CD4-positive, alpha-beta memory T cell (primary cell): Measurements from ENCODE around the gene CBFA2T3. TPM values are rescaled to one million over a fixed set of nuclear protein-coding genes. Genes with fewer than 3 reads are reported as not detected.

Source experiments
- CTCF ChIA-PET: fragments of 350-600 bp; sonication (Branson Sonifier 250); formaldehyde crosslinking; loops from one replicate; lab custom pipeline; 2021; ENCODE audit warnings: inconsistent platforms; ENCODE audit not compliant: partially characterized antibody; lab: Charles Lee
- POLR2A ChIA-PET: fragments of 350-600 bp; sonication (Branson Sonifier 250); formaldehyde crosslinking; loops from one replicate; lab custom pipeline; 2021; ENCODE audit not compliant: partially characterized antibody; lab: Charles Lee
- DNase-seq, 5 donors: peaks; one replicate each; pipeline versions ENCODE4 v3.0.0 to v3.0.0-alpha.2; 2020 to 2022; ENCODE audit warnings: mixed read lengths in 1 of 5
- H3K27ac ChIP-seq: one replicate; pipeline ENCODE4 v1.7.0; 2013; ENCODE audit warnings: low read depth, low read length
- H3K27me3 ChIP-seq: 2 replicates; pipeline ENCODE4 v1.7.0; 2013; ENCODE audit warnings: mild to moderate bottlenecking, low read length, moderate library complexity; ENCODE audit not compliant: insufficient read depth
- H3K36me3 ChIP-seq: 2 replicates; pipeline ENCODE4 v1.7.0; 2013; ENCODE audit warnings: mild to moderate bottlenecking, low read length, moderate library complexity; ENCODE audit not compliant: insufficient read depth
- H3K4me1 ChIP-seq: 2 replicates; pipeline ENCODE4 v1.7.0; 2013; ENCODE audit warnings: mild to moderate bottlenecking, low read length, moderate library complexity; ENCODE audit not compliant: insufficient read depth
- H3K4me3 ChIP-seq, 2 donors: one replicate each; pipeline ENCODE4 v1.7.0; 2013; ENCODE audit warnings: low read length in 2 of 2, mild to moderate bottlenecking in 1 of 2
- H3K9me3 ChIP-seq, 2 donors: one replicate each; pipeline ENCODE4 v1.7.0; 2013; ENCODE audit warnings: low read length in 2 of 2, control low read depth in 1 of 2; ENCODE audit not compliant: control insufficient read depth in 1 of 2
- H3K27ac Mint-ChIP-seq, 7 donors: one replicate each; pipeline ENCODE4 v1.8.0; 2020 to 2021; ENCODE audit warnings: mixed read lengths in 7 of 7, mild to moderate bottlenecking in 6 of 7, inconsistent platforms in 3 of 7, moderate library complexity in 3 of 7
- H3K27me3 Mint-ChIP-seq, 2 donors: one replicate each; pipeline ENCODE4 v1.8.0; 2020 to 2021; ENCODE audit warnings: mixed read lengths in 2 of 2
- H3K36me3 Mint-ChIP-seq, 2 donors: one replicate each; pipeline ENCODE4 v1.8.0; 2020 to 2021; ENCODE audit warnings: mixed read lengths in 2 of 2, inconsistent platforms in 1 of 2, mild to moderate bottlenecking in 1 of 2
- H3K4me1 Mint-ChIP-seq, 4 donors: one replicate each; pipeline ENCODE4 v1.8.0; 2020 to 2021; ENCODE audit warnings: mixed read lengths in 4 of 4, mild to moderate bottlenecking in 1 of 4
- H3K4me3 Mint-ChIP-seq, 8 donors: one replicate each; pipeline ENCODE4 v1.8.0; 2020 to 2021; ENCODE audit warnings: mixed read lengths in 8 of 8, mild to moderate bottlenecking in 7 of 8, moderate library complexity in 6 of 8, inconsistent platforms in 3 of 8
- H3K9me3 Mint-ChIP-seq, 8 donors: one replicate each; pipeline ENCODE4 v1.8.0; 2020 to 2021; ENCODE audit warnings: mixed read lengths in 8 of 8, mild to moderate bottlenecking in 5 of 8, inconsistent platforms in 3 of 8, moderate library complexity in 1 of 8
- intact Hi-C: fragments of 100-400 bp; cut with micrococcal nuclease; formaldehyde crosslinking; loops from one replicate; pipeline ENCODE4 v1.15.1; 2023
- polyA plus RNA-seq, 2 donors: library from polyadenylated mRNA; unstranded; fragments of 300-500 nt; fragmentation: Illumina TruSeq; gene quantifications; one replicate each; pipeline ENCODE4 v1.2.3, GENCODE V29; 2021
- total RNA-seq, 2 experiments: library from RNA; stranded (reverse); gene quantifications; one replicate each; pipeline ENCODE4 v1.2.3, GENCODE V29; 2021

CBFA2T3 gene
- total and polyA plus RNA-seq, 4 experiments from 2014 or later, result 0.11 to 0.14 TPM; not detected in 2

GRCh38 chr16:88960516-88960915 is 16.5 kb downstream of the CBFA2T3 start:
- H3K27me3 ChIP-seq, result no peaks in the 10 kb centered on the region
- Mint-ChIP-seq H3K36me3 (peaks cover 0 to 5% of the 10 kb centered on the region in 2 donors), H3K27ac (no peak overlapping the region), H3K27me3 (peaks cover 17 to 25% of the 10 kb centered on the region in 2 donors), H3K9me3 (peaks cover 0 to 1% (median 0%) of the 10 kb centered on the region in 8 donors), H3K4me3 (no peak overlapping the region), H3K4me1 (peaks cover 6 to 15% (median 9%) of the 10 kb centered on the region in 4 donors)
- intact Hi-C loops, result no loop called here
- ChIA-PET CTCF (no interaction called here), POLR2A (no interaction called here)
- H3K9me3 ChIP-seq, result no peaks in the 10 kb centered on the region
- H3K36me3 ChIP-seq, result no peaks in the 10 kb centered on the region
- H3K4me3 ChIP-seq, result no peak overlapping the region
- no peak for DNase-seq
- H3K4me1 ChIP-seq, result peaks cover 14% of the 10 kb centered on the region
- H3K27ac ChIP-seq, result no peak overlapping the region

GRCh38 chr16:88959022-88959421 is 18.0 kb downstream of the CBFA2T3 start:
- Histone ChIP-seq H3K27ac (no peak overlapping the region), H3K27me3 (no peaks in the 10 kb centered on the region), H3K36me3 (no peaks in the 10 kb centered on the region), H3K9me3 (no peaks in the 10 kb centered on the region), H3K4me3 (no peak overlapping the region), H3K4me1 (peaks cover 14% of the 10 kb centered on the region)
- H3K9me3 Mint-ChIP-seq, result no peaks in the 10 kb centered on the region
- CTCF ChIA-PET, result no interaction called here
- intact Hi-C loops, result no loop called here
- peaks cover 6 to 15% (median 9%) of the 10 kb centered on the region in 4 donors for H3K4me1 Mint-ChIP-seq
- no peak overlapping the region for H3K27ac Mint-ChIP-seq
- POLR2A ChIA-PET, result no interaction called here
- H3K36me3 Mint-ChIP-seq, result peaks cover 0 to 5% of the 10 kb centered on the region in 2 donors
- H3K4me3 Mint-ChIP-seq, result no peak overlapping the region
- no peak for DNase-seq
- H3K27me3 Mint-ChIP-seq, result peaks cover 15 to 25% of the 10 kb centered on the region in 2 donors

GRCh38 chr16:88957887-88958577 is 19.0 kb downstream of the CBFA2T3 start:
- DNase-seq, result no peak
- Histone ChIP-seq H3K9me3 (no peaks in the 10 kb centered on the region), H3K27ac (no peak overlapping the region), H3K4me3 (no peak overlapping the region), H3K36me3 (no peaks in the 10 kb centered on the region), H3K27me3 (no peaks in the 10 kb centered on the region), H3K4me1 (peaks cover 14% of the 10 kb centered on the region)
- Mint-ChIP-seq H3K4me1 (peaks cover 6 to 15% (median 9%) of the 10 kb centered on the region in 4 donors), H3K9me3 (no peaks in the 10 kb centered on the region), H3K27ac (peak overlapping the region in 1 of 7 donors; percentile 24), H3K36me3 (peaks cover 0 to 5% of the 10 kb centered on the region in 2 donors), H3K4me3 (peak overlapping the region in 7 of 8 donors; percentile 13 to 81 (median 70)), H3K27me3 (peaks cover 15 to 23% of the 10 kb centered on the region in 2 donors)
- ChIA-PET POLR2A (interaction anchor here (0.7 kb wide), 1 partner anchor 10 kb away, joined by 3 read pairs; no protein-coding TSS in a partner anchor), CTCF (interaction anchor here (0.5 kb wide), 1 partner anchor 247 kb away, joined by 4 read pairs; no protein-coding TSS in a partner anchor)
- intact Hi-C loops, result no loop called here

GRCh38 chr16:88957433-88957767 is 19.6 kb downstream of the CBFA2T3 start:
- Histone ChIP-seq H3K27ac (no peak overlapping the region), H3K9me3 (no peaks in the 10 kb centered on the region), H3K4me3 (no peak overlapping the region), H3K27me3 (no peaks in the 10 kb centered on the region), H3K36me3 (no peaks in the 10 kb centered on the region), H3K4me1 (peaks cover 14% of the 10 kb centered on the region)
- ChIA-PET CTCF (no interaction called here), POLR2A (interaction anchor here (0.6 to 0.7 kb wide), 2 partner anchors 9 to 174 kb away, joined by 3 read pairs; no protein-coding TSS in a partner anchor)
- intact Hi-C loops, result no loop called here
- H3K4me3 Mint-ChIP-seq, result peak overlapping the region in 6 of 8 donors; percentile 59 to 81 (median 70)
- H3K36me3 Mint-ChIP-seq, result peaks cover 0 to 5% of the 10 kb centered on the region in 2 donors
- no peak for DNase-seq
- peaks cover 6 to 15% (median 9%) of the 10 kb centered on the region in 4 donors for H3K4me1 Mint-ChIP-seq
- peaks cover 14 to 23% of the 10 kb centered on the region in 2 donors for H3K27me3 Mint-ChIP-seq
- no peaks in the 10 kb centered on the region for H3K9me3 Mint-ChIP-seq
- peak overlapping the region in 2 of 7 donors; percentile 24 to 33 for H3K27ac Mint-ChIP-seq

- H3K27me3 Mint-ChIP-seq, result peaks cover 14 to 18% of the 10 kb centered on the region in 2 donors
- CTCF ChIA-PET, result no interaction called here
- H3K27ac Mint-ChIP-seq, result no peak overlapping the region
- peaks cover 6 to 15% (median 9%) of the 10 kb centered on the region in 4 donors for H3K4me1 Mint-ChIP-seq
- H3K27ac ChIP-seq, result no peak overlapping the region
- intact Hi-C loops, result no loop called here
- H3K4me1 ChIP-seq, result peaks cover 14% of the 10 kb centered on the region
- no peak for DNase-seq
- H3K9me3 ChIP-seq, result no peaks in the 10 kb centered on the region
- no peaks in the 10 kb centered on the region for H3K9me3 Mint-ChIP-seq
- H3K27me3 ChIP-seq, result no peaks in the 10 kb centered on the region
- POLR2A ChIA-PET, result interaction anchor here (0.6 to 0.7 kb wide), 2 partner anchors 8 to 173 kb away, joined by 3 read pairs; no protein-coding TSS in a partner anchor
- no peaks in the 10 kb centered on the region for H3K36me3 ChIP-seq
- H3K36me3 Mint-ChIP-seq, result peaks cover 0 to 5% of the 10 kb centered on the region in 2 donors
- H3K4me3 Mint-ChIP-seq, result peak overlapping the region in 2 of 8 donors; percentile 1 to 75
- H3K4me3 ChIP-seq, result no peak overlapping the region
Measured at GRCh38 chr16:88956546-88957432, 20.2 kb downstream of the CBFA2T3 start.

- no peak for DNase-seq
- intact Hi-C loops, result no loop called here
- no peaks in the 10 kb centered on the region for H3K36me3 ChIP-seq
- H3K4me3 ChIP-seq, result no peak overlapping the region
- H3K4me1 ChIP-seq, result peaks cover 14% of the 10 kb centered on the region
- no peaks in the 10 kb centered on the region for H3K9me3 ChIP-seq
- H3K9me3 Mint-ChIP-seq, result no peaks in the 10 kb centered on the region
- H3K4me1 Mint-ChIP-seq, result peaks cover 6 to 15% (median 9%) of the 10 kb centered on the region in 4 donors
- H3K27ac ChIP-seq, result no peak overlapping the region
- peaks cover 0 to 5% of the 10 kb centered on the region in 2 donors for H3K36me3 Mint-ChIP-seq
- ChIA-PET CTCF (no interaction called here), POLR2A (no interaction called here)
- no peak overlapping the region for H3K27ac Mint-ChIP-seq
- H3K4me3 Mint-ChIP-seq, result no peak overlapping the region
- no peaks in the 10 kb centered on the region for H3K27me3 ChIP-seq
- H3K27me3 Mint-ChIP-seq, result peaks cover 14 to 18% of the 10 kb centered on the region in 2 donors
Measured at GRCh38 chr16:88955906-88956305, 21.1 kb downstream of the CBFA2T3 start.
